GM13976 (cell line): Measurements from ENCODE around the gene FNDC3B.

ENCODE experiments used
- DNase-seq: peaks from one replicate; pipeline ENCODE4 v3.0.0; 2012; ENCODE audit warnings: low spot score
- CTCF ChIP-seq: IDR thresholded peaks from 2 replicates; pipeline ENCODE4 v1.5.1; 2012; ENCODE audit warnings: borderline replicate concordance, mild to moderate bottlenecking; ENCODE audit not compliant: insufficient read depth; ENCODE audit errors: extremely low read depth, missing control alignments, control extremely low read depth
- in situ Hi-C: fragments of 300-500 bp; cut with MboI; formaldehyde crosslinking; loops from one replicate; pipeline ENCODE4 v1.12.0; 2022; ENCODE audit warnings: low sequenced_read_pairs, mixed read lengths, inconsistent platforms; ENCODE audit not compliant: unreplicated experiment

FNDC3B gene

GRCh38 chr3:172101107-172101506 lies 61.7 kb downstream of the FNDC3B start:
- TF ChIP-seq CTCF = no peak
- in situ Hi-C loops = no loop called here
- DNase-seq = peak; percentile 26

- no peak for DNase-seq
- in situ Hi-C loops = no loop called here
These were observed 62.9 kb downstream of the FNDC3B start for GRCh38 chr3:172102123-172102882.

GRCh38 chr3:172102883-172103310 lies 63.5 kb downstream of the FNDC3B start:
- in situ Hi-C loops = no loop called here
- no peak for TF ChIP-seq CTCF
- DNase-seq = no peak

More at GRCh38 chr3:172102123-172102882, 62.9 kb downstream of the FNDC3B start:
- no peak for TF ChIP-seq CTCF

- TF ChIP-seq CTCF = no peak
- no peak for DNase-seq
- in situ Hi-C loops = no loop called here
These were observed 64.3 kb downstream of the FNDC3B start for GRCh38 chr3:172103724-172104123.

- DNase-seq = no peak
- TF ChIP-seq CTCF = no peak
- in situ Hi-C loops = no loop called here
These were observed 65.2 kb downstream of the FNDC3B start for GRCh38 chr3:172104471-172105072.

- in situ Hi-C loops = no loop called here
- TF ChIP-seq CTCF = no peak
- no peak for DNase-seq
These were observed 66.9 kb downstream of the FNDC3B start for GRCh38 chr3:172106037-172106954.
